Spleen (tissue), 11 donors: Measurements from ENCODE around the gene C5. TPM values are rescaled to one million over a fixed set of nuclear protein-coding genes. Genes with fewer than 3 reads are reported as not detected.
A peak's percentile ranks its signal among the peaks of the same experiment; 100 is the strongest.

Experiments used
- DNase-seq: peaks from one replicate; pipeline ENCODE4 v3.0.0-alpha.2; 2020
- H3K27ac ChIP-seq, 8 donors: fragments of 200-600 bp; sonication (generic) in 7 of 8; 1 replicate in 4 of 8; 2 replicates in 4 of 8; pipeline versions ENCODE4 v1.5.0 to v1.8.0; 2016 to 2021; ENCODE audit warnings: inconsistent platforms in 4 of 8, mild to moderate bottlenecking in 4 of 8, moderate library complexity in 1 of 8
- H3K27me3 ChIP-seq, 7 donors: fragments of 200-600 bp; sonication (generic) in 6 of 7; replicated peaks in 1 of 7; 1 replicate in 4 of 7; 2 replicates in 3 of 7; pipeline versions ENCODE4 v1.5.0 to v1.8.0; 2016 to 2021; ENCODE audit warnings: inconsistent platforms in 3 of 7, mild to moderate bottlenecking in 1 of 7
- H3K36me3 ChIP-seq, 6 donors: fragments of 200-600 bp; sonication (generic) in 5 of 6; 1 replicate in 4 of 6; 2 replicates in 2 of 6; pipeline versions ENCODE4 v1.5.0 to v1.8.0; 2016 to 2021; ENCODE audit warnings: inconsistent platforms in 2 of 6
- H3K4me1 ChIP-seq, 6 donors: fragments of 200-600 bp; sonication (generic) in 5 of 6; 1 replicate in 3 of 6; 2 replicates in 3 of 6; pipeline versions ENCODE4 v1.5.0 to v1.8.0; 2016 to 2021; ENCODE audit warnings: inconsistent platforms in 3 of 6
- H3K4me3 ChIP-seq, 8 donors: fragments of 200-600 bp; sonication (generic) in 7 of 8; 1 replicate in 4 of 8; 2 replicates in 4 of 8; pipeline versions ENCODE4 v1.5.0 to v1.8.0; 2016 to 2021; ENCODE audit warnings: inconsistent platforms in 4 of 8, mild to moderate bottlenecking in 4 of 8, moderate library complexity in 2 of 8
- H3K9me3 ChIP-seq, 8 donors: fragments of 200-600 bp; sonication (generic) in 7 of 8; 1 replicate in 4 of 8; 2 replicates in 4 of 8; pipeline versions ENCODE4 v1.5.0 to v1.8.0; 2016 to 2021; ENCODE audit warnings: inconsistent platforms in 4 of 8
- CTCF ChIP-seq, 11 experiments: fragments of 200-600 bp in 7 of 11; fragments of 450-650 bp in 4 of 11; sonication (generic) in 4 of 11; IDR thresholded peaks in 8 of 11; conservative IDR thresholded peaks in 3 of 11; 1 replicate in 7 of 11; 2 replicates in 4 of 11; pipeline versions ENCODE4 v1.4.0 to v1.8.0; 2016 to 2021; ENCODE audit warnings: antibody characterized with exemption in 11 of 11, inconsistent platforms in 4 of 11, mild to moderate bottlenecking in 1 of 11
- POLR2A ChIP-seq, 3 donors: fragments of 450-650 bp; IDR thresholded peaks; one replicate each; pipeline ENCODE4 v1.5.1; 2017; ENCODE audit warnings: antibody characterized with exemption in 3 of 3, mild to moderate bottlenecking in 1 of 3
- POLR2AphosphoS5 ChIP-seq, 3 donors: sonication (generic); formaldehyde crosslinking; IDR thresholded peaks; one replicate each; pipeline ENCODE4 v1.5.1; 2017; ENCODE audit warnings: antibody characterized with exemption in 3 of 3
- WGBS, 5 donors: extraction: QIAGEN DNeasy Blood & Tissue Kit in 3 of 5; methylation state at CpG; one replicate each; pipeline versions ENCODE4 v1.1.5 to v1.1.7; 2013 to 2018; 5-methylcytosine and 5-hydroxymethylcytosine counted together
- intact Hi-C: fragments of 100-400 bp; cut with DNase I; formaldehyde crosslinking; loops from one replicate; pipeline ENCODE4 v1.15.0; 2023; ENCODE audit warnings: low total_unique reads
- polyA plus RNA-seq, 3 donors: library from polyadenylated mRNA; stranded (reverse); fragments of 200-250 nt; gene quantifications; one replicate each; pipeline ENCODE4 v1.2.1, GENCODE V29; 2013
- total RNA-seq, 7 donors: library from RNA; depleted of rRNA in 3 of 7; stranded (reverse); fragments of >200 nt in 3 of 7; fragmentation: NEBNext Ultra II Directional in 4 of 7; extraction: Animal tissue kit (Norgen Biotek cat#: 25700) in 4 of 7; gene quantifications; one replicate each; pipeline versions ENCODE4 v1.1.0 to v1.2.1, GENCODE V29; 2016 to 2021
- donor health status: healthy with polysubstance abuse.
- donor health status: DM: no; HTN: no; CAD: no; lungs with moderate emphysema.
- donor health status: DM: no; HTN: no; CAD: no.
- donor health status: Bipolar disorder and iron deficiency.
- donor health status: healthy.
- donor health status: DM: no; HTN: no; CAD: no.
- donor health status: DM: yes; HTN: yes; CAD: no.

C5 gene
- total and polyA plus RNA-seq, 10 donors, result 1.2 to 10.4 (median 2.9) TPM

GRCh38 chr9:120923620-120924328, 126.3 kb downstream of the C5 start:
- Histone ChIP-seq H3K27me3 (no peaks in the 10 kb centered on the region), H3K4me1 (peaks cover 36 to 100% (median 83%) of the 10 kb centered on the region in 6 donors), H3K27ac (peak overlapping the region in 7 of 8 donors; percentile 92 to 96 (median 95)), H3K36me3 (peaks cover 0 to 39% (median 0%) of the 10 kb centered on the region in 6 donors), H3K4me3 (peak overlapping the region in 1 of 8 donors; percentile 82), H3K9me3 (no peaks in the 10 kb centered on the region)
- 80 to 93% (median 83%) methylated on average over 11 of the region's 11 CpGs for WGBS, 5 donors
- intact Hi-C loops, result no loop called here
- no peak for TF ChIP-seq POLR2A (IDR thresholded peaks at IDR 0.05)
- no peak for TF ChIP-seq POLR2AphosphoS5 (IDR thresholded peaks at IDR 0.05)
- no peak for TF ChIP-seq CTCF (IDR thresholded peaks at IDR 0.05 in 8 of 11, conservative IDR thresholded peaks at IDR 0.05 in 3 of 11)
- no peak for DNase-seq

- DNase-seq, result no peak
- 64 to 73% (median 66%) methylated on average over 7 of the region's 7 CpGs for WGBS, 5 donors
These were observed 127.5 kb downstream of the C5 start for GRCh38 chr9:120922404-120923195.

DNA sequence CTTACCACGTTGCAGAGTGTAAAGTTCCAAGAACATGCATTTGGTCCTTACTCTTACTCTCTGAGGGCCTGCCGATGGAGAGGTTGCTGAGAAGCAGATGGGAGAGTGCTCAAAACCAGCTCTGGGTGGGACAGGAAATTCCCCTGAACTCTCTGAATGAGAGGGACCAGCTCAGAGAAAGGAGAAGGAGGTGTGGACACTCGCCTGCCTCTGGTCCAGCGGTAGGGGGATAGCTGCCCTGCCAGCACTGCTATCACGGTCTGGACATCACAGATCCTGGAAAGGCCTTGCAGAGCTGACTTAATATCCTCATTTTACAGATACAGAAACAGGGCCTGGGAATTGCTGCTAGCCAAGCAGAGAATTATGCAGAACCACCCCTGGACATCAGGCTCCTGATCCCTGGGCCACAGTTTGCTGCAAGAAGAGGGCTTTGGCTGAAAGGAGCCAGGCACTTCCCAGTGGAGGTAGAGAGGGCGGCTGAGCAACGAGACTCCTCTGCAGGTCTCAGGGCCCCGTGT, 128.4 kb downstream of the C5 start:
- peaks cover 0 to 58% (median 0%) of the 10 kb centered on the region in 6 donors for H3K36me3 ChIP-seq
- no peaks in the 10 kb centered on the region for H3K27me3 ChIP-seq
- peaks cover 20 to 100% (median 72%) of the 10 kb centered on the region in 6 donors for H3K4me1 ChIP-seq
- WGBS, 5 donors, result 55 to 71% (median 66%) methylated on average over 8 of the region's 8 CpGs
- peaks cover 0 to 3% (median 0%) of the 10 kb centered on the region in 8 donors for H3K9me3 ChIP-seq
- intact Hi-C loops, result no loop called here
- peak overlapping the region in 1 of 8 donors; percentile 32 for H3K4me3 ChIP-seq
- H3K27ac ChIP-seq, result peak overlapping the region in 7 of 8 donors; percentile 15 to 96 (median 92)
- DNase-seq, result no peak
- TF ChIP-seq POLR2A (IDR thresholded peaks at IDR 0.05) (no peak), CTCF (IDR thresholded peaks at IDR 0.05 in 8 of 11, conservative IDR thresholded peaks at IDR 0.05 in 3 of 11) (no peak), POLR2AphosphoS5 (IDR thresholded peaks at IDR 0.05) (no peak)

More at GRCh38 chr9:120922404-120923195, 127.5 kb downstream of the C5 start:
- intact Hi-C loops, result no loop called here
- Histone ChIP-seq H3K27me3 (no peaks in the 10 kb centered on the region), H3K27ac (peak overlapping the region; percentile 15 to 96 (median 92)), H3K4me3 (peak overlapping the region in 1 of 8 donors; percentile 32), H3K36me3 (peaks cover 0 to 49% (median 0%) of the 10 kb centered on the region in 6 donors), H3K9me3 (no peaks in the 10 kb centered on the region), H3K4me1 (peaks cover 28 to 100% (median 78%) of the 10 kb centered on the region in 6 donors)
- TF ChIP-seq CTCF (IDR thresholded peaks at IDR 0.05 in 8 of 11, conservative IDR thresholded peaks at IDR 0.05 in 3 of 11) (no peak), POLR2A (IDR thresholded peaks at IDR 0.05) (no peak), POLR2AphosphoS5 (IDR thresholded peaks at IDR 0.05) (no peak)
